H1 (cell line): ENCODE data around the gene F2. TPM values are rescaled to one million over a fixed set of nuclear protein-coding genes. Genes with fewer than 3 reads are reported as not detected.

Source experiments
- CTCF ChIA-PET: fragments of 300-600 bp; sonication (Branson Sonifier 250); formaldehyde crosslinking; loops from one replicate; lab custom pipeline; 2021; ENCODE audit not compliant: partially characterized antibody; lab: Charles Lee
- POLR2A ChIA-PET: fragments of 300-600 bp; sonication (Branson Sonifier 250); formaldehyde crosslinking; loops from one replicate; lab custom pipeline; 2021; ENCODE audit warnings: inconsistent platforms; ENCODE audit not compliant: partially characterized antibody; lab: Charles Lee
- DNase-seq, 2 experiments: peaks; one replicate each; pipeline versions ENCODE4 v3.0.0 to v3.0.0-alpha.2; 2010 to 2022; ENCODE audit warnings: low spot score in 2 of 2, low read depth in 1 of 2, mixed read lengths in 1 of 2
- FAIRE-seq: peaks from 2 replicates; lab custom pipeline; 2011; peaks lifted over from hg19 to GRCh38; lab: Jason Lieb, UNC
- H2AFZ ChIP-seq: 2 replicates; pipeline ENCODE4 v1.8.1; 2012; ENCODE audit warnings: low read length, inconsistent platforms
- H2AK5ac ChIP-seq: 2 replicates; pipeline ENCODE4 v1.6.1; 2013; ENCODE audit warnings: low read depth, low read length
- H2BK120ac ChIP-seq: replicated peaks from 2 replicates; pipeline ENCODE3; 2013; ENCODE audit warnings: low read depth, low read length, inconsistent platforms
- H2BK12ac ChIP-seq: 2 replicates; pipeline ENCODE4 v1.6.1; 2013; ENCODE audit warnings: low read depth, low read length
- H2BK15ac ChIP-seq: 2 replicates; pipeline ENCODE4 v1.6.1; 2013; ENCODE audit warnings: low read length
- H2BK20ac ChIP-seq: 2 replicates; pipeline ENCODE4 v1.6.1; 2013; ENCODE audit warnings: low read length
- H2BK5ac ChIP-seq: 2 replicates; pipeline ENCODE4 v1.6.1; 2013; ENCODE audit warnings: low read depth, low read length
- H3K14ac ChIP-seq: 2 replicates; pipeline ENCODE4 v1.6.1; 2013; ENCODE audit warnings: inconsistent platforms; ENCODE audit not compliant: insufficient read length
- H3K18ac ChIP-seq: 2 replicates; pipeline ENCODE4 v1.6.1; 2013; ENCODE audit warnings: low read length; ENCODE audit errors: extremely low read depth
- H3K23ac ChIP-seq: 2 replicates; pipeline ENCODE4 v1.6.1; 2013; ENCODE audit warnings: inconsistent platforms; ENCODE audit not compliant: insufficient read length
- H3K23me2 ChIP-seq: 2 replicates; pipeline ENCODE4 v1.6.1; 2013; ENCODE audit warnings: low read depth, low read length
- H3K27ac ChIP-seq: 2 replicates; pipeline ENCODE4 v1.6.1; 2011; ENCODE audit warnings: low read depth, low read length, inconsistent platforms
- H3K27me3 ChIP-seq, 4 experiments: replicated peaks in 1 of 4; 1 replicate in 1 of 4; 2 replicates in 3 of 4; pipeline versions ENCODE4 v1.6.1 to v1.8.1; 2011 to 2013; ENCODE audit warnings: low read length in 3 of 4, mild to moderate bottlenecking in 3 of 4, inconsistent platforms in 2 of 4, mixed read lengths in 2 of 4, moderate library complexity in 1 of 4; ENCODE audit not compliant: control insufficient read depth in 3 of 4, insufficient read depth in 3 of 4; ENCODE audit errors: extremely low read depth in 1 of 4
- H3K36me3 ChIP-seq, 4 experiments: 2 replicates each; pipeline versions ENCODE4 v1.6.1 to v1.8.1; 2011 to 2013; ENCODE audit warnings: mild to moderate bottlenecking in 4 of 4, low read length in 3 of 4, moderate library complexity in 2 of 4, control low read depth in 1 of 4, inconsistent platforms in 1 of 4; ENCODE audit not compliant: insufficient read depth in 4 of 4, control insufficient read depth in 2 of 4
- H3K4ac ChIP-seq: replicated peaks from 2 replicates; pipeline ENCODE3; 2013; ENCODE audit warnings: low read length, low read depth, mixed read lengths, inconsistent platforms; ENCODE audit not compliant: insufficient read length
- H3K4me1 ChIP-seq, 4 experiments: replicated peaks in 1 of 4; 1 replicate in 1 of 4; 2 replicates in 3 of 4; pipeline versions ENCODE4 v1.6.1 to v1.8.1; 2011 to 2013; ENCODE audit warnings: low read length in 3 of 4, inconsistent platforms in 2 of 4, mixed read lengths in 1 of 4; ENCODE audit not compliant: insufficient read depth in 4 of 4, control insufficient read depth in 3 of 4
- H3K4me2 ChIP-seq, 2 experiments: 2 replicates each; pipeline versions ENCODE4 v1.6.1 to v1.8.1; 2011 to 2013; ENCODE audit warnings: low read depth in 2 of 2, low read length in 2 of 2, control low read depth in 1 of 2, inconsistent platforms in 1 of 2, mild to moderate bottlenecking in 1 of 2; ENCODE audit not compliant: insufficient read depth in 1 of 2
- H3K4me3 ChIP-seq, 4 experiments: fragments of 200-600, 300-600 bp in 1 of 4; sonication (generic), shearing (Covaris generic), sonication (Bioruptor Twin) in 1 of 4; 2 replicates each; pipeline versions ENCODE4 v1.5.1 to v1.8.1; 2011 to 2016; ENCODE audit warnings: low read length in 4 of 4, low read depth in 3 of 4, control low read depth in 2 of 4, inconsistent platforms in 2 of 4, mild to moderate bottlenecking in 2 of 4, mixed read lengths in 1 of 4, moderate library complexity in 1 of 4; ENCODE audit not compliant: insufficient read depth in 2 of 4; ENCODE audit errors: extremely low read depth in 1 of 4
- H3K56ac ChIP-seq: replicated peaks from 2 replicates; pipeline ENCODE3; 2013; ENCODE audit warnings: low read depth, mild to moderate bottlenecking, mixed read lengths, low read length, inconsistent platforms; ENCODE audit not compliant: insufficient read length
- H3K79me1 ChIP-seq: 2 replicates; pipeline ENCODE4 v1.6.1; 2013; ENCODE audit warnings: low read depth, low read length, control low read depth
- H3K79me2 ChIP-seq, 2 experiments: 2 replicates each; pipeline versions ENCODE4 v1.6.1 to v1.8.1; 2012 to 2013; ENCODE audit warnings: low read length in 2 of 2, mild to moderate bottlenecking in 2 of 2, inconsistent platforms in 1 of 2; ENCODE audit not compliant: insufficient read depth in 2 of 2, control insufficient read depth in 1 of 2
- H3K9ac ChIP-seq, 4 experiments: replicated peaks in 1 of 4; 1 replicate in 1 of 4; 2 replicates in 3 of 4; pipeline versions ENCODE4 v1.6.1 to v1.8.1; 2011 to 2013; ENCODE audit warnings: low read depth in 3 of 4, low read length in 3 of 4, control low read depth in 2 of 4, mild to moderate bottlenecking in 2 of 4, moderate library complexity in 2 of 4, inconsistent platforms in 1 of 4; ENCODE audit errors: extremely low read depth in 1 of 4
- H3K9me3 ChIP-seq, 2 experiments: 2 replicates each; pipeline versions ENCODE4 v1.6.1 to v1.8.1; 2012 to 2013; ENCODE audit warnings: mild to moderate bottlenecking in 2 of 2, moderate library complexity in 2 of 2, control low read depth in 1 of 2, inconsistent platforms in 1 of 2, low read depth in 1 of 2, low read length in 1 of 2, mixed read lengths in 1 of 2; ENCODE audit not compliant: insufficient read depth in 2 of 2
- H4K20me1 ChIP-seq, 2 experiments: replicated peaks in 1 of 2; 2 replicates each; pipeline versions ENCODE3 to v1.8.1; 2011 to 2013; ENCODE audit warnings: inconsistent platforms in 2 of 2, low read length in 2 of 2, mild to moderate bottlenecking in 1 of 2; ENCODE audit not compliant: insufficient read depth in 2 of 2, control insufficient read depth in 1 of 2
- H4K5ac ChIP-seq: 2 replicates; pipeline ENCODE4 v1.6.1; 2013; ENCODE audit warnings: low read length, low read depth, mixed read lengths, inconsistent platforms; ENCODE audit not compliant: insufficient read length
- H4K8ac ChIP-seq: 2 replicates; pipeline ENCODE4 v1.8.0; 2013; ENCODE audit warnings: mild to moderate bottlenecking, moderate library complexity, low read length, inconsistent platforms; ENCODE audit not compliant: insufficient read depth; ENCODE audit errors: extremely low read depth
- H4K91ac ChIP-seq: replicated peaks from 2 replicates; pipeline ENCODE3; 2013; ENCODE audit warnings: low read length, mixed read lengths, inconsistent platforms; ENCODE audit not compliant: insufficient read length
- BCL11A ChIP-seq, 2 experiments: IDR thresholded peaks; one replicate each; pipeline ENCODE4 v1.6.1; 2011; ENCODE audit warnings: low read depth in 2 of 2, low read length in 2 of 2, mild to moderate bottlenecking in 2 of 2
- CBX5 ChIP-seq: fragments of 300-800, 300-1000 bp; sonication (generic); IDR thresholded peaks from 2 replicates; pipeline ENCODE4 v1.7.1; 2016; ENCODE audit warnings: antibody characterized with exemption, low read length, low read depth
- CTCF ChIP-seq, 3 experiments: IDR thresholded peaks; 1 replicate in 2 of 3; 2 replicates in 1 of 3; pipeline versions ENCODE4 v1.5.1 to v1.6.1; 2011; ENCODE audit warnings: low read length in 3 of 3, mild to moderate bottlenecking in 3 of 3, inconsistent platforms in 2 of 3, low read depth in 1 of 3, moderate library complexity in 1 of 3; ENCODE audit not compliant: insufficient read depth in 1 of 3; ENCODE audit errors: control extremely low read depth in 1 of 3
- KDM1A ChIP-seq: fragments of 200-600, 300-600 bp; sonication (generic); IDR thresholded peaks from 2 replicates; pipeline ENCODE4 v1.7.1; 2016; ENCODE audit warnings: mild to moderate bottlenecking, low read length, borderline replicate concordance
- RXRA ChIP-seq: IDR thresholded peaks from 2 replicates; pipeline ENCODE4 v1.6.1; 2011; ENCODE audit warnings: low read depth, mild to moderate bottlenecking, low read length, moderate library complexity; ENCODE audit not compliant: insufficient read depth
- SIRT6 ChIP-seq: IDR thresholded peaks from one replicate; pipeline ENCODE4 v1.7.1; 2012; ENCODE audit warnings: low read length, inconsistent platforms
- SRF ChIP-seq: IDR thresholded peaks from 2 replicates; pipeline ENCODE4 v1.6.1; 2011; ENCODE audit warnings: mild to moderate bottlenecking, low read depth, low read length, moderate library complexity
- TAF7 ChIP-seq: optimal IDR thresholded peaks from 2 replicates; pipeline ENCODE3; 2011; ENCODE audit warnings: low read depth, mild to moderate bottlenecking, inconsistent platforms, low read length, moderate library complexity, borderline replicate concordance
- WGBS, 2 experiments: shearing (Covaris generic) in 1 of 2; methylation state at CpG; one replicate each; pipeline versions ENCODE4 v1.1.6 to v1.1.7; 2013 to 2015; ENCODE audit warnings: low lambda C conversion rate in 2 of 2, mixed read lengths in 2 of 2, inconsistent platforms in 1 of 2, low coverage in 1 of 2, missing lambda C conversion rate in 1 of 2; ENCODE audit not compliant: insufficient replicate concordance in 2 of 2, insufficient coverage in 1 of 2, insufficient read length in 1 of 2; ENCODE audit errors: extremely low coverage in 1 of 2, missing lambda C conversion rate in 1 of 2; 5-methylcytosine and 5-hydroxymethylcytosine counted together
- polyA plus RNA-seq, 7 experiments: library from polyadenylated mRNA; depleted of rRNA in 3 of 7; stranded (reverse) in 5 of 7; unstranded in 2 of 7; fragments of >200 nt in 5 of 7; fragments of 200-250 nt in 2 of 7; gene quantifications; 1 replicate in 5 of 7; 2 replicates in 1 of 7; 4 replicates in 1 of 7; pipeline versions ENCODE4 v1.2.1 to v1.2.3, GENCODE V29; 2011 to 2013; ENCODE audit warnings: missing spikeins in 2 of 7, mixed read lengths in 2 of 7
- total RNA-seq: library from RNA; stranded (reverse); fragmentation: NEBNext Ultra II Directional; extraction: Animal tissue kit (Norgen Biotek cat#: 25700); gene quantifications from 2 replicates; pipeline ENCODE4 v1.2.1, GENCODE V29; 2021

F2 gene
- total and polyA plus RNA-seq, 2 of the 8 experiments (the other 6 are each of a cell fraction or from before 2014, with no cell fraction given), result 0.11 TPM; not detected in 1

- Histone ChIP-seq H3K14ac (no peak overlapping the region), H3K4me1 (no peaks in the 10 kb centered on the region), H4K8ac (no peak overlapping the region), H3K79me2 (no peaks in the 10 kb centered on the region), H3K4me2 (no peak overlapping the region), H3K27ac (no peak overlapping the region), H4K91ac (no peak overlapping the region), H2BK15ac (no peak overlapping the region), H3K4me3 (no peak overlapping the region), H3K4ac (no peak overlapping the region), H2BK20ac (no peak overlapping the region), H2AFZ (no peak overlapping the region), H3K9ac (no peak overlapping the region), H3K23ac (no peak overlapping the region), H2BK12ac (no peak overlapping the region), H4K20me1 (peaks cover 0 to 1% of the 10 kb centered on the region in 2 experiments), H2BK5ac (no peak overlapping the region), H3K9me3 (no peaks in the 10 kb centered on the region), H2AK5ac (no peak overlapping the region), H3K36me3 (peaks cover 2 to 11% (median 5%) of the 10 kb centered on the region in 4 experiments; a peak in 6 of 8 replicates), H3K23me2 (no peaks in the 10 kb centered on the region), H3K79me1 (no peaks in the 10 kb centered on the region), H3K56ac (no peak overlapping the region), H4K5ac (no peak overlapping the region), H2BK120ac (no peak overlapping the region), H3K27me3 (no peaks in the 10 kb centered on the region)
- ChIA-PET CTCF (interaction anchor here (1.0 to 7.5 kb wide), 4 partner anchors 11 to 295 kb away, joined by 3 to 36 read pairs (median 3); partner anchors contain the start of genes ATG13 and HARBI1), POLR2A (interaction anchor here (1.4 kb wide), 1 partner anchor 8 kb away, joined by 3 read pairs; no protein-coding TSS in a partner anchor)
- 92% methylated on average over 11 of the region's 11 CpGs; no CpG with 5 or more reads in 1 of the 2 experiments for WGBS, 2 experiments
- TF ChIP-seq TAF7, result no peak
- TF ChIP-seq CBX5, result no peak
- TF ChIP-seq SRF, result no peak
- TF ChIP-seq SIRT6, result no peak
- TF ChIP-seq KDM1A, result no peak
- TF ChIP-seq RXRA, result no peak
- TF ChIP-seq CTCF (IDR thresholded peaks at IDR 0.05; ENCODE audit: control extremely low read depth in 1 of 3, insufficient read depth in 1 of 3, low read depth in 1 of 3, low read length in 3 of 3), result no peak
- no peak for TF ChIP-seq BCL11A (IDR thresholded peaks at IDR 0.05; ENCODE audit: low read depth in 2 of 2, low read length in 2 of 2)
- TF ChIP-seq, all 59 proteins: peak for 0
- no peak for DNase-seq
- H3K18ac ChIP-seq, result no peak overlapping the region
- no peak for FAIRE-seq
These were observed 36.0 kb upstream of the F2 start for GRCh38 chr11:46682773-46683752.
